Esophagus (tissue), 2 donors: ENCODE data around the gene PLXNA2. TPM values are rescaled to one million over a fixed set of nuclear protein-coding genes. Genes with fewer than 3 reads are reported as not detected.

Experiments used
- H3K27ac ChIP-seq, 2 donors: one replicate each; pipeline ENCODE4 v1.5.1; 2013; ENCODE audit warnings: low read depth in 2 of 2, mild to moderate bottlenecking in 2 of 2, inconsistent platforms in 1 of 2, low read length in 1 of 2, moderate library complexity in 1 of 2
- H3K27me3 ChIP-seq, 2 donors: one replicate each; pipeline ENCODE4 v1.6.1; 2013; ENCODE audit warnings: low read length in 2 of 2, control low read depth in 1 of 2, mild to moderate bottlenecking in 1 of 2; ENCODE audit not compliant: insufficient read depth in 2 of 2, control insufficient read depth in 1 of 2
- H3K36me3 ChIP-seq, 2 donors: one replicate each; pipeline ENCODE4 v1.6.1; 2013; ENCODE audit warnings: low read length in 1 of 2; ENCODE audit not compliant: control insufficient read depth in 2 of 2, insufficient read depth in 2 of 2
- H3K4me1 ChIP-seq, 2 donors: one replicate each; pipeline ENCODE4 v1.6.1; 2013; ENCODE audit warnings: low read length in 1 of 2; ENCODE audit not compliant: control insufficient read depth in 2 of 2, insufficient read depth in 2 of 2
- H3K4me3 ChIP-seq, 2 donors: one replicate each; pipeline ENCODE4 v1.5.1; 2013; ENCODE audit warnings: low read length in 2 of 2, mild to moderate bottlenecking in 2 of 2, low read depth in 1 of 2, moderate library complexity in 1 of 2
- H3K9me3 ChIP-seq, 2 donors: one replicate each; pipeline ENCODE4 v1.6.1; 2013; ENCODE audit warnings: mild to moderate bottlenecking in 2 of 2, low read depth in 1 of 2, low read length in 1 of 2, moderate library complexity in 1 of 2; ENCODE audit not compliant: control insufficient read depth in 2 of 2, insufficient read depth in 1 of 2
- WGBS, 2 donors: extraction: QIAGEN DNeasy Blood & Tissue Kit; methylation state at CpG; one replicate each; pipeline ENCODE4 v1.1.7; 2013; 5-methylcytosine and 5-hydroxymethylcytosine counted together
- polyA plus RNA-seq, 2 donors: library from polyadenylated mRNA; stranded (reverse); fragments of 200-250 nt; gene quantifications; one replicate each; pipeline ENCODE4 v1.2.3, GENCODE V29; 2013
- donor health status: healthy with polysubstance abuse.
- donor health status: Bipolar disorder and iron deficiency.

The PLXNA2 gene
- polyA plus RNA-seq, 2 donors, result 12.6 to 25.5 TPM

- Histone ChIP-seq H3K36me3 (peaks cover 0 to 10% of the 10 kb centered on the region in 2 donors), H3K4me3 (no peak overlapping the region), H3K27me3 (no peaks in the 10 kb centered on the region), H3K4me1 (peaks cover 3 to 5% of the 10 kb centered on the region in 2 donors), H3K9me3 (no peaks in the 10 kb centered on the region), H3K27ac (peak overlapping the region in 1 of 2 donors; percentile 6)
- WGBS, 2 donors, result 35 to 46% methylated on average over 6 of the region's 6 CpGs
Measured at GRCh38 chr1:208161656-208162375, 82.4 kb downstream of the PLXNA2 start.

- Histone ChIP-seq H3K36me3 (peaks cover 0 to 8% of the 10 kb centered on the region in 2 donors), H3K4me3 (no peak overlapping the region), H3K27me3 (no peaks in the 10 kb centered on the region), H3K4me1 (peaks cover 3 to 5% of the 10 kb centered on the region in 2 donors), H3K27ac (peak overlapping the region in 1 of 2 donors; percentile 50), H3K9me3 (no peaks in the 10 kb centered on the region)
- 81 to 87% methylated on average over 1 of the region's 1 CpG for WGBS, 2 donors
Measured at GRCh38 chr1:208161005-208161404, 83.2 kb downstream of the PLXNA2 start.

GRCh38 chr1:208160259-208160819 is 83.8 kb downstream of the PLXNA2 start:
- H3K27ac ChIP-seq, result no peak overlapping the region
- WGBS, 2 donors, result 68 to 79% methylated on average over 4 of the region's 4 CpGs

DNA sequence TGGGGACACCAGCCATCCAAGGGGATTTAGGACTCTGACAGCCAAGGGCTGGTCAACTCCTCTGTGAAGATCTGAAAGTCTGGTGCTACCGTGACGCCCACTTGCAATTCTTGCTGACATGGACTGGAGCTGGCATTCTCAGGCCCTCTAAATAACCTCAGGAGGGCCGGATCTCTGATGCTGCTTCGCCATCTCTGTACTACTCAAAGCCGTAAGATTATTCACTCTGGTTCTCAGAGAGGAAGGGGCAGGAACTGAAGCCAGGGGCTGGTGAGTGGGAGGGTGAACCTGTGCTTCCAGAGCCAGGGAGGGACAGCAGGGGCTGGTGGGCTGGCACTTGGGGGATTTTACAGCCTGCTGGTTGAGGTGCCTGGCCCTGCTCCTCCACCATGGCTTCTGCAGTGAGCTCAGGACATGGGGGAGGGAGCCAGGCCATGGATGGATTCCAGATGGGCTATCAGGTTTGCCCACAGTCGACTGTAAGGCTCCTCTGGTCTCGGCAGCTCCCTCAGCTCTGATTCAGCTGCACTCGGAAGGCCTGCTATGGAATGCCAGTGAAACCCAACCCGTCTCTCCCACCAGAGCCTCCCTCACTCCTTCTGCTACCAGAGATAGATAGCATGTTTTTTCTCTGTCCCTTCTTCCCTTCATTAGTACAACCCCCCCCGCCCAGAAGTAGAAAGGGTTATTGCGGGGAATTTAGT is 84.5 kb downstream of the PLXNA2 start:
- no peaks in the 10 kb centered on the region for H3K9me3 ChIP-seq
- 76 to 78% methylated on average over 11 of the region's 11 CpGs for WGBS, 2 donors
- H3K4me1 ChIP-seq, result peaks cover 3 to 5% of the 10 kb centered on the region in 2 donors
- H3K27me3 ChIP-seq, result no peaks in the 10 kb centered on the region
- H3K36me3 ChIP-seq, result peaks cover 0 to 2% of the 10 kb centered on the region in 2 donors
- no peak overlapping the region for H3K4me3 ChIP-seq
- no peak overlapping the region for H3K27ac ChIP-seq

More at GRCh38 chr1:208160259-208160819, 83.8 kb downstream of the PLXNA2 start:
- H3K36me3 ChIP-seq, result peaks cover 0 to 2% of the 10 kb centered on the region in 2 donors
- no peaks in the 10 kb centered on the region for H3K27me3 ChIP-seq
- peaks cover 3 to 5% of the 10 kb centered on the region in 2 donors for H3K4me1 ChIP-seq
- H3K4me3 ChIP-seq, result no peak overlapping the region
- no peaks in the 10 kb centered on the region for H3K9me3 ChIP-seq

DNA sequence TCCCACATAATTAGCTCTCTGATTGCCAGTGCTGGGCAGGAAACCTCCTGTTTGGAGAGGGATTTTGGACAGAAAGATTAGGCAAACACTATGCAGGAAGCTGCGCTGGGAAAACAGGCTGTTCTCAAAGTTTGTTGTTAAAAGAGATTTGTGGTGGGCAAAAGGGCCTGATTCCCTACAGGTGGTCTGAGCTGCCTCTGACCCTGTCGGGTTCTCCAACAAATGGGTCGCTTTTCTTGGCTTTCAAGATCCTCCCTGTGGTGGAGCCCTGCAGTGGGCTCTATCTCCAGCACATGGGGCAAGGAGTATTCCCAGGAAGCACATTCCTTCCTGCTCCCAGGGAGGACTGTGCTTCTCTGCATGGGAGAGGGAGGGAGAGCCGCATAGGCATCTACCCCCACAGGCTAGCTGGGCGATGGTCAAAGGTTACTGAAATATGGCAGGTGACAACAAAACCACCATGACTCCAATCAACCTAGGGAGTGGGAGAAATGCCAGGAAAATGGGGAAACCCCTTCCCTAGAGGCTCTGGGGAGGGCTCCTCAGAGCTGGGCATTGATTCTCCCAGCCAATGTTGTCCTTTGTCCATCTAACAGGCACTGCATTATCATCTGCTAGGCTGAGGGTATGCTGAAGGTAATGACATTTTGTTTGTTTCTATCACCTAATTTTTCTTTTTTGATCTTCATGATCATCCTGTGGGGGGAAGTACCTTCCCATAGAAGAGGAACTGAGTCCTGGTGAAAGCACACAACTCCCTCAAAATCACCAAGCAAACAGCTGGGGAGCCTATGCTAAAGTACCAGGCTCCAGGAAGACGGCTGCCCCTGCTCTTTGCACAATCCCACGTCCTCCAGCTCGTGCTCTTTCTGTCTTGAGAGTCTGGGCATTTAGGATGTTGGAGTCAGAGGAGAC is 85.3 kb downstream of the PLXNA2 start:
- H3K4me1 ChIP-seq, result peaks cover 5 to 7% of the 10 kb centered on the region in 2 donors
- H3K27ac ChIP-seq, result no peak overlapping the region
- H3K36me3 ChIP-seq, result peaks cover 0 to 2% of the 10 kb centered on the region in 2 donors
- H3K9me3 ChIP-seq, result no peaks in the 10 kb centered on the region
- WGBS, 2 donors, result 66 to 81% methylated on average over 8 of the region's 8 CpGs
- no peak overlapping the region for H3K4me3 ChIP-seq
- no peaks in the 10 kb centered on the region for H3K27me3 ChIP-seq

DNA sequence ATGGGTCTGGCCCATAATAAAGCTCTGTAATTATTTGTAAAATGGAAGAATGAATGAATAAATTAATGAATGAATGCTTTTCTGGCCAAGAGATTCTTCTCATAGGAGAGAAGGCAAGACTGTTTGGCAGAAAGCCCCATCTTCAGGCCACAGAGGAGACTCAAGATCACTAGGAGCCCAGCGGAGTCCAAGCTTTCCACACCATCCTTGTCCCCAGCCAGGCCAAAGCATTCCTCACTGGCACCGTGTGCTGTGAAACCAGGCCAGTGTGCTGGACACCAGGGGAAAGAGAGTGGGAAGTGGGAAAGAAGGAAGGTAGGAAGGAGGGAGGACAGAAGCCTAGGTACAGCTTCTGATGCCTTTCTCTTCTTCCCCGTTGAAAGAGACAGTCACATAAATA is 86.4 kb downstream of the PLXNA2 start:
- Histone ChIP-seq H3K4me1 (peaks cover 0 to 5% of the 10 kb centered on the region in 2 donors), H3K27ac (no peak overlapping the region), H3K36me3 (no peaks in the 10 kb centered on the region), H3K27me3 (no peaks in the 10 kb centered on the region), H3K4me3 (no peak overlapping the region), H3K9me3 (no peaks in the 10 kb centered on the region)
- 74 to 82% methylated on average over 3 of the region's 3 CpGs for WGBS, 2 donors

DNA sequence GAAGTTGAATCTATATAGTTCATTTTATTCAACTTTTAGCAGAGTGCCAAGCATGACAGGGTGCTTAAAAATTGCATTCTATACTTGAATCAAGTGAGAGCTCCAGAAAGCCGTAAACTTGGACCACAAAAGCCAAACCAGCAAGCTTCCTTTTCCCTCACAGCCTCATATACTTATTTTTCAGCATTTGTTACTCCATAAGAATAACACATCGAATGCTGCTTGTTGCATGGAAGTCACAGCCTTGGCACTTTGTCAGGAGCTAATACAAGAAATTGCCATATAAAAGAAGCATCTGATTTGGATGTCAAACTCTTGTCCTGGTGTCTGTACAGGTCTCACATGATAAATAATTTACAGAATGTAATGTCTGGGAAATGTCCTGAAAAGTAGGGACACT is 87.4 kb downstream of the PLXNA2 start:
- Histone ChIP-seq H3K27ac (no peak overlapping the region), H3K27me3 (no peaks in the 10 kb centered on the region), H3K4me3 (no peak overlapping the region), H3K9me3 (no peaks in the 10 kb centered on the region), H3K4me1 (peaks cover 0 to 5% of the 10 kb centered on the region in 2 donors), H3K36me3 (no peaks in the 10 kb centered on the region)
- 66 to 70% methylated on average over 2 of the region's 2 CpGs for WGBS, 2 donors

DNA sequence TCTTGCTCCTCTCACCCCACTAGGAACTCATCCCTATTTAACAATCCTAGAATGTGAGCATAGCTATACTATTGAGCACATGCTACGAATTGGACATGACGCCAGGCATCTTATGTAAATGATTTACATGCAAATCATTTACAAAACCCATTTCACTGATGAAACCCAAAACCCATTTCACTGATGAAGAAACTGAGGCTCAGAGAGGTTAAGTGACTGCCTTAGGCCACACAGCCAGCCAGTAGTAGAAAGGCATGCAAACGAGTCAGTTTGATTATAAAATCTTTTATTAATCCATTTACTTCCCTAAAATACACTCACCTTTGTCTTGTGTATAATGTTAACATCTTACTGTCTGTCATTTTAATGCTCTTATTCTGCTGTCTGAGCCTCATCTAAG is 87.9 kb downstream of the PLXNA2 start:
- 86 to 87% methylated on average over 3 of the region's 3 CpGs for WGBS, 2 donors
- H3K27ac ChIP-seq, result no peak overlapping the region
- no peaks in the 10 kb centered on the region for H3K27me3 ChIP-seq
- peaks cover 0 to 5% of the 10 kb centered on the region in 2 donors for H3K4me1 ChIP-seq
- no peak overlapping the region for H3K4me3 ChIP-seq
- no peaks in the 10 kb centered on the region for H3K9me3 ChIP-seq
- H3K36me3 ChIP-seq, result no peaks in the 10 kb centered on the region
